GM12873 (cell line): Measurements from ENCODE around the gene ABCB11.

ENCODE experiments used
- CTCF ChIP-seq: IDR thresholded peaks from 2 replicates; pipeline ENCODE4 v1.5.1; 2012; ENCODE audit warnings: low read depth, mild to moderate bottlenecking, moderate library complexity, low read length, control low read depth; ENCODE audit not compliant: insufficient read depth; ENCODE audit errors: missing control alignments

Gene ABCB11

GRCh38 chr2:168939061-168939460 is 92.1 kb downstream of the ABCB11 start:
- TF ChIP-seq CTCF = no peak

- TF ChIP-seq CTCF = no peak
Measured at GRCh38 chr2:168935810-168936581, 95.1 kb downstream of the ABCB11 start.

GRCh38 chr2:168934826-168935225 is 96.3 kb downstream of the ABCB11 start:
- no peak for TF ChIP-seq CTCF

DNA sequence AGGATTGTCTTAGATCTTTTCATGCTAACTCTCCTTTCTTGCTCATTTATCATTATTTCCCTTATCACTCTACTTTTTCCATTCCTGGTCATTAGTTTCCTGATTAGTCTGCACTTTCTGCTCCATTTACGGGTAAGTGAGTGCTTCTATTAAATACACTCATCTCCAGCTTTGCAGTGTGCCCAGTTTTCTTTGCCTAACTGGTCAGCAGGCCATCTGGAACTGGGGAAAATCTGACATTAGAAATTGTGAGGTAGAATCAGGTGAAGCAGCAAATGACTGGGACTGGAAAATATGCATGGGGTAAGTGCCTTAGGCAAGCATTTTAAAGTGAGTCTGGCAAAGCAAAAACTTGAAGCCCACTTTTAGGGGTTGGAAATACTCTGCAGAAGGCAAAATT is 100.9 kb downstream of the ABCB11 start:
- no peak for TF ChIP-seq CTCF

DNA sequence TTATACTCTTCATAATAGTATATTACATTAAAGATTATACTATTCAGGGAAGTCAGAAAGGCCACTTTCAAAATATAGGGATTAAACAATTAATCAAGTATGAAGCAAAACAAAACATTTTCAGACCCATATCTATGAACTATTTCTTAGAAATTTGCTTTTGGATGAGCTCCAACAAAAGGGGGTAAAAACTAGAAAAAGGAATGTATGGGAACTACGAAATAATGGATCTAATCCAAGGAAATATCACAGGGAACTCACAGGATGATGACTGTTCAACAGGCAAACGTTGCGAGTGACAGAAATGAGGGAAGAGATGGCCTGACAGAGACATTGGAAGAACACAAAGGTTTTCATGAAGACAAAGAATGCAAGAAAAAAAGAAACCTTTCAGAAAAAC is 102.1 kb downstream of the ABCB11 start:
- TF ChIP-seq CTCF = no peak

- no peak for TF ChIP-seq CTCF
Measured at GRCh38 chr2:168928113-168928831, 102.9 kb downstream of the ABCB11 start.

GRCh38 chr2:168926621-168927386 is 104.3 kb downstream of the ABCB11 start:
- TF ChIP-seq CTCF = no peak
